ENCODE data around the gene ARHGAP6.
"Not testable (repeated sequence)": the region's sequence is repeated elsewhere in the genome, so short reads cannot be mapped to it uniquely, and the experiment has no call there.

Gene ARHGAP6

GRCh38 chrX:11531226-11531625 lies 134.5 kb downstream of the ARHGAP6 start:
- H3K27ac ChIP-seq: no peak overlapping the region
- DNase-seq: no peak

GRCh38 chrX:11530621-11531020 lies 135.1 kb downstream of the ARHGAP6 start:
- TF ChIP-seq CTCF (IDR thresholded peaks at IDR 0.05; ENCODE audit: low read depth, low read length): no peak
- no peak for DNase-seq

More at GRCh38 chrX:11531226-11531625, 134.5 kb downstream of the ARHGAP6 start:
- H3K9me3 ChIP-seq (ENCODE audit: severe bottlenecking): no peaks in the 10 kb centered on the region
- no peaks in the 10 kb centered on the region for H3K36me3 ChIP-seq
- H3K4me3 ChIP-seq (ENCODE audit: low read depth, low read length): no peak overlapping the region
- peaks cover 31% of the 10 kb centered on the region for H3K27me3 ChIP-seq (ENCODE audit: insufficient read depth, low read depth, severe bottlenecking)
- 0 out of 2 replicates have a peak, but pooled peaks have one; percentile 2 for TF ChIP-seq CTCF (IDR thresholded peaks at IDR 0.05; ENCODE audit: low read depth, low read length)

GRCh38 chrX:11528623-11529022 lies 137.1 kb downstream of the ARHGAP6 start:
- TF ChIP-seq CTCF (IDR thresholded peaks at IDR 0.05; ENCODE audit: low read depth, low read length): no peak

More at GRCh38 chrX:11530621-11531020, 135.1 kb downstream of the ARHGAP6 start:
- Histone ChIP-seq H3K27me3 (ENCODE audit: insufficient read depth, low read depth, severe bottlenecking) (peaks cover 31% of the 10 kb centered on the region), H3K36me3 (no peaks in the 10 kb centered on the region), H3K4me3 (ENCODE audit: low read depth, low read length) (no peak overlapping the region), H3K27ac (no peak overlapping the region), H3K9me3 (ENCODE audit: severe bottlenecking) (no peaks in the 10 kb centered on the region)

GRCh38 chrX:11525685-11526084 lies 140.0 kb downstream of the ARHGAP6 start:
- Histone ChIP-seq H3K36me3 (no peaks in the 10 kb centered on the region), H3K27ac (no peak overlapping the region), H3K9me3 (ENCODE audit: severe bottlenecking) (no peaks in the 10 kb centered on the region), H3K27me3 (ENCODE audit: insufficient read depth, low read depth, severe bottlenecking) (peaks cover 37% of the 10 kb centered on the region), H3K4me3 (ENCODE audit: low read depth, low read length) (no peak overlapping the region)
- DNase-seq: no peak
- no peak for TF ChIP-seq CTCF (IDR thresholded peaks at IDR 0.05; ENCODE audit: low read depth, low read length)

More at GRCh38 chrX:11528623-11529022, 137.1 kb downstream of the ARHGAP6 start:
- Histone ChIP-seq H3K27me3 (ENCODE audit: insufficient read depth, low read depth, severe bottlenecking) (peaks cover 38% of the 10 kb centered on the region), H3K27ac (no peak overlapping the region), H3K36me3 (no peaks in the 10 kb centered on the region), H3K4me3 (ENCODE audit: low read depth, low read length) (no peak overlapping the region), H3K9me3 (ENCODE audit: severe bottlenecking) (no peaks in the 10 kb centered on the region)
- DNase-seq: no peak

GRCh38 chrX:11519234-11519633 lies 146.5 kb downstream of the ARHGAP6 start:
- DNase-seq; H3K27ac ChIP-seq; H3K36me3 ChIP-seq; H3K9me3 ChIP-seq (ENCODE audit: severe bottlenecking); H3K27me3 ChIP-seq (ENCODE audit: insufficient read depth, low read depth, severe bottlenecking); H3K4me3 ChIP-seq (ENCODE audit: low read depth, low read length): not testable (repeated sequence)

- TF ChIP-seq CTCF (IDR thresholded peaks at IDR 0.05; ENCODE audit: low read depth, low read length): no peak
- no peak overlapping the region for H3K4me3 ChIP-seq (ENCODE audit: low read depth, low read length)
- H3K27me3 ChIP-seq (ENCODE audit: insufficient read depth, low read depth, severe bottlenecking): peaks cover 30% of the 10 kb centered on the region
- no peaks in the 10 kb centered on the region for H3K36me3 ChIP-seq
- no peaks in the 10 kb centered on the region for H3K9me3 ChIP-seq (ENCODE audit: severe bottlenecking)
- no peak for DNase-seq
- no peak overlapping the region for H3K27ac ChIP-seq
These were observed 155.9 kb downstream of the ARHGAP6 start for GRCh38 chrX:11509786-11510185.

Measured in WERI-Rb-1 (cell line).